GM13976 (cell line): ENCODE measurements around the gene RNF166.

Experiments
- DNase-seq: peaks from one replicate; pipeline ENCODE4 v3.0.0; 2012; ENCODE audit warnings: low spot score
- in situ Hi-C: fragments of 300-500 bp; cut with MboI; formaldehyde crosslinking; loops from one replicate; pipeline ENCODE4 v1.12.0; 2022; ENCODE audit warnings: low sequenced_read_pairs, mixed read lengths, inconsistent platforms; ENCODE audit not compliant: unreplicated experiment
- TF ChIP-seq, protein P1 (sequence below): IDR thresholded peaks from 2 replicates; pipeline ENCODE4 v1.5.1; 2012; ENCODE audit warnings: borderline replicate concordance, mild to moderate bottlenecking; ENCODE audit not compliant: insufficient read depth; ENCODE audit errors: extremely low read depth, missing control alignments, control extremely low read depth

RNF166 gene

DNA sequence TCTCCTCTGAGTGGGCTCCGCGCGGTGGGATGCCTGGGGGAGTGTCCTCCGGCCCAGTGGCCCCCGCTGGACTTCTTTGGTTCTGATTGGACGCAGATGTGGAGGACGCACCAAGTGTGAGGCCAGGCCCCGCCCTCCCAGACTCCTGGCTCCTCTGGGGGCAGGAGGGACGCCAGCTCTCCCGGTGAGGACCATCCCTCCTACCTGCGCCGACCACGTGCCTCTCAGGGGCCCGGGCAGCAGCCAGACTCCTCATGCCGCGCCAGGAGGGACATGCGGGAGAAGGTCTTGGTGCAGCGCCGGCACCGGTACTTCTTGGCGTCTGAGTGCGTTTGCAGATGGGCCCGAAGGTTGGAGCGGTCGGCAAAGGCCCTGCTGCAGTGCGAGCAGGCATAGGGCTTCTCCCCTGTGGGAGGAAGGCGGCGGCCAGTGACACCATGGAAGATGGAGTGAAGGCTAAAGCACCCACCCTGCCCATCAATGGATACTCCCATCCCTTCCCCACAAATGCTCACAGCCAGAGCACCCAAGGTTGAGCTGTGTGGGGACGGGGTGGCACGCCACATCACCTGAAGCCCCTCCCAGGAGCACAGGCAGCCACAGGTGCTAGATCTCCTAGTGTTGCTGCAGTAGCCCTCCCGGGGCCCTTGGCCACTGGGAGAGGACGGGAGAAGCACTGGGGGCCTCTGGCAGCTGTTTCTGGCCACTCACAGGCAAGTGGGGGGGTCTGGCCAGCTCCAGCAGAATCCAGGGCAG lies 27.8 kb downstream of the RNF166 start:
- TF ChIP-seq, protein P1, sequence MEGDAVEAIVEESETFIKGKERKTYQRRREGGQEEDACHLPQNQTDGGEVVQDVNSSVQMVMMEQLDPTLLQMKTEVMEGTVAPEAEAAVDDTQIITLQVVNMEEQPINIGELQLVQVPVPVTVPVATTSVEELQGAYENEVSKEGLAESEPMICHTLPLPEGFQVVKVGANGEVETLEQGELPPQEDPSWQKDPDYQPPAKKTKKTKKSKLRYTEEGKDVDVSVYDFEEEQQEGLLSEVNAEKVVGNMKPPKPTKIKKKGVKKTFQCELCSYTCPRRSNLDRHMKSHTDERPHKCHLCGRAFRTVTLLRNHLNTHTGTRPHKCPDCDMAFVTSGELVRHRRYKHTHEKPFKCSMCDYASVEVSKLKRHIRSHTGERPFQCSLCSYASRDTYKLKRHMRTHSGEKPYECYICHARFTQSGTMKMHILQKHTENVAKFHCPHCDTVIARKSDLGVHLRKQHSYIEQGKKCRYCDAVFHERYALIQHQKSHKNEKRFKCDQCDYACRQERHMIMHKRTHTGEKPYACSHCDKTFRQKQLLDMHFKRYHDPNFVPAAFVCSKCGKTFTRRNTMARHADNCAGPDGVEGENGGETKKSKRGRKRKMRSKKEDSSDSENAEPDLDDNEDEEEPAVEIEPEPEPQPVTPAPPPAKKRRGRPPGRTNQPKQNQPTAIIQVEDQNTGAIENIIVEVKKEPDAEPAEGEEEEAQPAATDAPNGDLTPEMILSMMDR: no peak
- in situ Hi-C loops: no loop called here
- DNase-seq: no peak

DNA sequence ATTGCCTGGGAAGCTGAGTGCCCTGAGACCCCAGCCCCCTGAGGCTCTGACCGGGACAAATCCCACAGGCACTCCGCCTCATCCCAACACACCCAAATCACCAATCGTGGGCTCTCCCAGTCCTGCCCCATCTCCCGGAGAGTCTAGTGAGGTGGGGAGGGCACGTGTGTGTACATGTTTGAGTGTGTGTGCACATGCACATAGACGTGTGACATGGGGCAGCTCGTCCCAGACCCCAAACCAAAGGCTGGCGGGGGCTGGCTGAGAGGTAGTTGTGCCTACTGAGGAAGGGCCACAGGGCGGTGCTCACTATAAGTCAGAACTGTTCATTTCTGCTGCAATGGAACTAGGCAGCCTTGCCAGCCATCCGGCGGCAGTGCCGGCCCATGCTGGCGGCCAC lies 28.5 kb downstream of the RNF166 start:
- no peak for DNase-seq
- TF ChIP-seq, protein P1: no peak
- in situ Hi-C loops: no loop called here

DNA sequence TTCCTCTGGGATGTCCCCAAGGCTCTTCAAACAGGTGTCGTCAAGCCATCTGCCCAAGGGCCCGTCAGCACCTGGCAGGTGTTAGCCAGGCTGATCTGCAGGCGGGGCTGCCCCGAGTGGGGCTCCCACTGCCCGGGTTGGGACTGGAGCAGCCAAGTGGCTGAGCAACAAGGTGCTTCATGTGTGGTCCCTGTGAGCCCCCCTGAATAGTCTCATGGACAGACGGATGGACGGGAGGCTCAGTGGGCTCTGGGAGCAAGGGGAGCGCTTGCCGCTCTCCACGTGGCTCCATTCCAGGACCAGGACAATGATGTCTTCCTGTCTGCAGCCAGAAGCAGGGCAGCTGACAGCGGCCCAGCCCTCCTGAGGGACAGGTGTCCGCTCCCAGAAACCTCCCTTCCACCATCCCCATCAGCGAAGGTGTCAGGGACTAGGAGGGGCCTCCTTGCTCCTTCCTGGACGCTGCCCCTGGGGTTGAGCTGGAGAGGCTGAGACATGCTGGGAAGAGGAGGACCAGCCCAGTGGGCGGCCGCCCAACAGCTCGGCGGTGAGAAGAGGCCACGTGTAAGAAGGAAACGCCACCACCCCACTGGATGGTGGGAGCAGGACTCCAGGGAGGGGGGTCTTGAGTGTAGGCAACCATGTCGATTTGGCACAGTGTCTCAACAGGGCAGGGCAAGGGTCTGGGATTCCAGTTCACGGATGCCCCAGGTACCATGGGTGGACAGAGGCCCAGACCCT lies 29.5 kb downstream of the RNF166 start:
- in situ Hi-C loops: no loop called here
- DNase-seq: no peak
- TF ChIP-seq, protein P1: no peak

DNA sequence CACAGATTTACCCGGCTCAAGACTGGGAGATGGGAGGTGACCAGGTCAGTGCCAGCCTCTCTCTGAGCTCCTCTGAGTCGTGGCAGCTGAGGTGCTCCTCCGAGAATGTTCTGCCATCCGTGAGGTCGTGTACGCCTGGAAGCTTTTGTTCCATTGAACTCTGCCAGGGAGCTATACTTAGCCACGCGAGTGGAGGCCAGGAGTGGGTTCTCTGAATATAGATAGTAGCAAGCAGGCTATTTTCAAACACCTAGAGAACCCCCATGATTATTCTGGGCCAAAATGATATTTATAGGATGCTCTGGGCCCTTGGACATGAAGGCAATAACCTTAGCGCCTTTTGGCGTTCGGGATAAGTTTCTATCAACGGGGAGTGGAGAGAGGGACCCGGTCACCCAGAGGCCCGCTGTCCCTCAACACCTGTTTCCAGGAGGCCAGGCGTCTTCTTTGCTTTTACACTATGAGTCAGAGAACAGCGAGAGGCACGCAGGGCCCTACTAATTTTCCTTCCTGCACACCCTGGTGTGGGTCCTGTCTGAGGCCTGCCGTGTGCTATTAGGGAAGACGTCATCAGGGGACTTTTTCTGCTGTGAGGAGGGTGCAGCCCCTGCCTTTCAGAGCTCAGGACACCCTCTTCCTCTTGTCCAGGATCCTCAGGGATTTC lies 32.4 kb downstream of the RNF166 start:
- in situ Hi-C loops: no loop called here

DNA sequence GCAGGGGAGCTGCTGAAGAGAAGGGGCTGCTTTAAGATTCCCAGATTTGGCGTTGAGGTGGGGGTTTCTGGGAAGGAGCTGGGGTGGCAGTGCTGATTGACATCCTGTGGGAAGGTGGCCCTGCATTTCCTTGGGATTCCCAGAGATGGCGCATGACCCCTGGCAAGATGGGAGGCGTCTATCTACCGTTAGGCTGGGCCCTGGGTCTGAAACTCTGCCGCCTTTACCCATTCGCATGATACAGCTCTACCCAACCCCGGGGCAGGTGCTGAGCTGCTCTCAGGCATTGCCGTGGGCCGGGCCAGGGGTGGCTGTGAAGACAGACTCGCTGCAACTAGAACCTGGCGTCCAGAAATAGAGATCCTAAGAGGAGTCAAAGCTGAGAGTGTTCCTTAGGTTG lies 33.4 kb downstream of the RNF166 start:
- TF ChIP-seq, protein P1: peak; percentile 3
- DNase-seq: no peak
- in situ Hi-C loops: no loop called here

More for the DNA sequence above, 32.4 kb downstream of the RNF166 start:
- DNase-seq: peak; percentile 84
- TF ChIP-seq, protein P1: no peak

DNA sequence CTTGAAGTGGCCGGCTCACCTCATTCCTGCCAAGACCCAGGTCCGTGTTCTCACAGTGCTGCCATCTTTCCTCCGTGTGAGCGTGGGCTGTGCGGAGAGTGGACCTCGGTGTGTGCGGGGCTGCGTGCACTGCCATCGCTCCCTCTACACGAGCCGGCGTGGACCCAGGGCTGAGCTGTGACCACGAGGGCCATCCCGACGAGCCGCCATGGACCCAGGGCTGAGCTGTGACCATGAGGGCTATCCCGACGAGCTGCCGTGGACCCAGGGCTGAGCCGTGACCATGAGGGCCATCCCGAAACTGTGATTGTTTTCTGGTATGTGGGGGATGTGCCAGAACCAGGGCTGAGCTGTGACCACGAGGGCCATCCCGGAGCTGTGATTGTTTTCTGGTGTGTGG lies 34.4 kb downstream of the RNF166 start:
- in situ Hi-C loops: no loop called here
- DNase-seq: no peak
- TF ChIP-seq, protein P1: no peak
